Ishikawa (cell line): ENCODE results near the gene PLPPR1.

ENCODE experiments used
- CREB1 ChIP-seq: IDR thresholded peaks from 2 replicates; pipeline ENCODE4 v1.6.1; 2012; ENCODE audit warnings: low read depth
- EP300 ChIP-seq: IDR thresholded peaks from 2 replicates; pipeline ENCODE4 v1.6.1; 2012; ENCODE audit warnings: borderline replicate concordance
- FOXM1 ChIP-seq: IDR thresholded peaks from 2 replicates; pipeline ENCODE4 v1.6.1; 2012; ENCODE audit warnings: low read depth, borderline replicate concordance
- MAX ChIP-seq: IDR thresholded peaks from 2 replicates; pipeline ENCODE4 v1.6.1; 2012
- NFIC ChIP-seq: IDR thresholded peaks from 2 replicates; pipeline ENCODE4 v1.6.1; 2012
- RAD21 ChIP-seq: IDR thresholded peaks from 2 replicates; pipeline ENCODE4 v1.6.1; 2012; ENCODE audit warnings: low read depth
- REST ChIP-seq: IDR thresholded peaks from 2 replicates; pipeline ENCODE4 v1.6.1; 2012; ENCODE audit warnings: low read depth, mild to moderate bottlenecking
- TAF1 ChIP-seq: IDR thresholded peaks from 2 replicates; pipeline ENCODE4 v1.6.1; 2012; ENCODE audit warnings: low read depth, mild to moderate bottlenecking
- TEAD4 ChIP-seq: IDR thresholded peaks from 2 replicates; pipeline ENCODE4 v1.6.1; 2012
- USF1 ChIP-seq: IDR thresholded peaks from 2 replicates; pipeline ENCODE4 v1.6.1; 2012
- YY1 ChIP-seq: IDR thresholded peaks from 2 replicates; pipeline ENCODE4 v1.6.1; 2012; ENCODE audit warnings: low read depth
- ZBTB7A ChIP-seq: IDR thresholded peaks from 2 replicates; pipeline ENCODE4 v1.6.1; 2012; ENCODE audit warnings: low read depth

GRCh38 chr9:101098392-101098791 lies 69.9 kb downstream of the PLPPR1 start:
- no peak for TF ChIP-seq TEAD4
- no peak for TF ChIP-seq EP300
- no peak for TF ChIP-seq REST
- TF ChIP-seq NFIC = no peak
- TF ChIP-seq FOXM1 = no peak
- TF ChIP-seq ZBTB7A = no peak
- no peak for TF ChIP-seq RAD21
- no peak for TF ChIP-seq USF1
- TF ChIP-seq CREB1 = no peak
- TF ChIP-seq YY1 = no peak
- TF ChIP-seq MAX = no peak
- TF ChIP-seq TAF1 = no peak
